Kidney (tissue), 14 donors: ENCODE data around the gene SPRR5. TPM values are rescaled to one million over a fixed set of nuclear protein-coding genes. Genes with fewer than 3 reads are reported as not detected.

Source experiments
- DNase-seq, 5 donors: peaks; one replicate each; pipeline ENCODE4 v3.0.0-alpha.2; 2013 to 2020
- FAIRE-seq: peaks from 2 replicates; lab custom pipeline; 2012; peaks lifted over from hg19 to GRCh38; lab: Jason Lieb, UNC
- H3K27ac ChIP-seq, 2 donors: one replicate each; pipeline ENCODE4 v1.7.0; 2013; ENCODE audit warnings: low read depth in 2 of 2, low read length in 2 of 2, inconsistent platforms in 1 of 2
- H3K27me3 ChIP-seq: one replicate; pipeline ENCODE4 v1.7.1; 2013; ENCODE audit warnings: low read length, inconsistent platforms; ENCODE audit not compliant: control insufficient read depth, insufficient read depth
- H3K36me3 ChIP-seq, 3 donors: one replicate each; pipeline versions ENCODE4 v1.7.0 to v1.7.1; 2013; ENCODE audit warnings: low read length in 3 of 3, control low read depth in 1 of 3, inconsistent platforms in 1 of 3; ENCODE audit not compliant: insufficient read depth in 3 of 3, control insufficient read depth in 2 of 3
- H3K4me1 ChIP-seq, 3 donors: one replicate each; pipeline versions ENCODE4 v1.7.0 to v1.7.1; 2013; ENCODE audit warnings: low read length in 3 of 3, inconsistent platforms in 1 of 3, low read depth in 1 of 3; ENCODE audit not compliant: control insufficient read depth in 2 of 3, insufficient read depth in 2 of 3
- H3K4me3 ChIP-seq, 3 donors: one replicate each; pipeline versions ENCODE4 v1.7.0 to v1.8.1; 2013; ENCODE audit warnings: low read length in 3 of 3, control low read depth in 1 of 3, inconsistent platforms in 1 of 3
- H3K9ac ChIP-seq, 3 donors: one replicate each; pipeline versions ENCODE4 v1.7.0 to v1.7.1; 2013; ENCODE audit warnings: low read length in 3 of 3, control low read depth in 1 of 3, inconsistent platforms in 1 of 3
- H3K9me3 ChIP-seq, 3 donors: one replicate each; pipeline versions ENCODE4 v1.7.0 to v1.7.1; 2013; ENCODE audit warnings: low read length in 3 of 3, control low read depth in 1 of 3, inconsistent platforms in 1 of 3; ENCODE audit not compliant: control insufficient read depth in 2 of 3, insufficient read depth in 1 of 3
- CTCF ChIP-seq: IDR thresholded peaks from 3 replicates; pipeline ENCODE4 v1.5.1; 2012; ENCODE audit warnings: mild to moderate bottlenecking, moderate library complexity, borderline replicate concordance; ENCODE audit not compliant: insufficient read depth; ENCODE audit errors: extremely low read depth
- intact Hi-C: fragments of 100-400 bp; cut with DNase I; formaldehyde crosslinking; loops from one replicate; pipeline ENCODE4 v1.11.1; 2022
- polyA plus RNA-seq: library from polyadenylated mRNA; stranded (reverse); fragments of 350-450 nt; fragmentation: Illumina TruSeq; extraction: RNeasy Lipid Tissue Mini Kit (QIAGEN cat#74804); gene quantifications from one replicate; pipeline ENCODE4 v1.2.3, GENCODE V29; 2014; ENCODE audit warnings: low read depth, low replicate concordance; ENCODE audit not compliant: insufficient read depth
- total RNA-seq: library from RNA; stranded (reverse); fragmentation: NEBNext Ultra II Directional; extraction: Animal tissue kit (Norgen Biotek cat#: 25700); gene quantifications from one replicate; pipeline ENCODE4 v1.2.1, GENCODE V29; 2021
- donor health status: control.
- donor health status: control.
- donor health status: control.
- donor health status: control.
- donor health status: control.
- donor health status: DM: yes; HTN: yes; CAD: no.
- donor health status: Normal renal cell carcinoma (clear cell type).

Gene SPRR5
- total and polyA plus RNA-seq, 2 donors from 2014 or later, result not detected

DNA sequence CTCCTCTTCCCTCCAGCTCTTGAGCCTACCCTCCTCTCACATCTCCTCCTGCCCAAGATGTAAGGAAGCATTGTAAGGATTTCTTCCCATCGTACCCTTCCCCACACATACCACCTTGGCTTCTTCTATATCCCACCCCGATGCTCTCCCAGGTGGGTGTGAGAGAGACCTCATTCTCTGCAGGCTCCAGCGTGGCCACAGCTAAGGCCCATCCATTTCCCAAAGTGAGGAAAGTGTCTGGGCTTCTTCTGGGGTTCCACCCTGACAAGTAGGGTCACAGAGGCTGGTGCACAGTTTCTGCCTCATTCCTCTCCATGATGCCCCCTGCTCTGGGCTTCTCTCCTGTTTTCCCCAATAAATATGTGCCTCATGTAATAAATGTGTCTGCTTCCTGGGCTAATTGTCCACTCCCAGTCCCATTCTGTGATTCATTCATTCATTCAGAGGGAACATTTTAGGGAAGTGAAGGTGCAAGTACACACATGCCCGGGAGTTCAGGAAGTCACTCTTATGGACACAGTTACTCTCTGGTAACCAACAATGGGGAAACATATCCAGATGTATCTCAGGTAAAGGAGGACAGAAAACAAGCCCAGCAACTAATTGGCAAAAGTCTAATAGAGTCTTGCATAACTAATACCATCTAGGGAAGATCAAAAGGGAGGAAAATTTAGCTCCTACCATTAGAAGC is 25.3 kb downstream of the SPRR5 start:
- Histone ChIP-seq H3K9ac (no peak overlapping the region), H3K27ac (no peak overlapping the region), H3K36me3 (no peaks in the 10 kb centered on the region), H3K4me1 (no peaks in the 10 kb centered on the region), H3K4me3 (no peak overlapping the region), H3K9me3 (no peaks in the 10 kb centered on the region), H3K27me3 (no peaks in the 10 kb centered on the region)
- intact Hi-C loops, result no loop called here
- DNase-seq (no peak), FAIRE-seq (no peak)
- no peak for TF ChIP-seq CTCF

- no peak overlapping the region for H3K4me3 ChIP-seq
- no peaks in the 10 kb centered on the region for H3K36me3 ChIP-seq
- no peaks in the 10 kb centered on the region for H3K27me3 ChIP-seq
- FAIRE-seq, result no peak
- no peak for TF ChIP-seq CTCF
- intact Hi-C loops, result no loop called here
- no peak for DNase-seq
- no peak overlapping the region for H3K27ac ChIP-seq
- peaks cover 0 to 3% (median 0%) of the 10 kb centered on the region in 3 donors for H3K4me1 ChIP-seq
- no peaks in the 10 kb centered on the region for H3K9me3 ChIP-seq
- H3K9ac ChIP-seq, result no peak overlapping the region
Observed at GRCh38 chr1:152976688-152977087, 29.7 kb downstream of the SPRR5 start.

DNA sequence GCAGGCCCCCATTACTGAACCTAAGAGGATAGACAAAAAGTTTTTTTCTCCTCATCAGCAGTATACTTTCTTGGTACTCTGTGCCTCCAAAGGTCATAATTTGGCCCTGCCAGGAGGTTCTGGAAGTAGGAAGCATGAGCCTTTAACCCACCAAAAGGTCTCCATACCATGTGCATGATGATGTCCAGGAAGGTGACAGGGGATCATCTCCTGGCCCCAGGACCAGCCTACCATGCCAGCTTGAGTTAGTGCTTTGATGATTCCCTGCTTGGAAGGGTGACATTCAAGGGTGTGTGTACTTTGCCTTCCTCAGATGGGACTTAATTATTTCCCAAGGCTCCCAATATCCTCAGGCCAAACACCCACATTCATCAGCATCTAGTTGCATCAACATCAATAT is 30.6 kb downstream of the SPRR5 start:
- no peak overlapping the region for H3K9ac ChIP-seq
- H3K27me3 ChIP-seq, result no peaks in the 10 kb centered on the region
- no peaks in the 10 kb centered on the region for H3K9me3 ChIP-seq
- intact Hi-C loops, result no loop called here
- no peaks in the 10 kb centered on the region for H3K36me3 ChIP-seq
- TF ChIP-seq CTCF, result no peak
- DNase-seq (no peak), FAIRE-seq (no peak)
- no peak overlapping the region for H3K4me3 ChIP-seq
- H3K27ac ChIP-seq, result no peak overlapping the region
- peaks cover 0 to 3% (median 0%) of the 10 kb centered on the region in 3 donors for H3K4me1 ChIP-seq

DNA sequence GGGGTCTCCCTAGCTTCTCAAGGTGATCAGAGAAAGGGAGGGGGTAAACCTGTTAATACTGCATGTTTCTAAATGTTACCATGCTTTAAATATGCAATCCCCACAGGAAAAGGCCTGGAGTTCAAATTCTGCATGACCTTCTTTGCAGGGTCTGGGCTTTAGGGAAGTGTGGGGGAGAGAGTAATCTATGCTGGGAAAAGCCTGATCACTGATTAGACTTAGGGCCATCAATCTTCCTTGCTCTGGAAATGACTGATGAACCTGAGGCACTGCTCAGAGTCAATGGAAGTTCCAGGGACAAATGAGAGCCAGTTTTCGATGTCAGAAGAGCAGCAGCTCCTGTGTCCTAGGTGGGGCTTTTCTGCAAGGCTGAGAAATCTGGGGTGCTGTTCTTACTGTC is 33.7 kb downstream of the SPRR5 start:
- intact Hi-C loops, result no loop called here
- no peak overlapping the region for H3K4me3 ChIP-seq
- H3K27me3 ChIP-seq, result no peaks in the 10 kb centered on the region
- H3K4me1 ChIP-seq, result peaks cover 0 to 3% (median 0%) of the 10 kb centered on the region in 3 donors
- no peak for FAIRE-seq
- no peak overlapping the region for H3K9ac ChIP-seq
- no peaks in the 10 kb centered on the region for H3K9me3 ChIP-seq
- H3K27ac ChIP-seq, result no peak overlapping the region
- no peak for TF ChIP-seq CTCF
- no peaks in the 10 kb centered on the region for H3K36me3 ChIP-seq
- no peak for DNase-seq
